ENCODE measurements around the gene ABCB10.

Gene ABCB10

DNA sequence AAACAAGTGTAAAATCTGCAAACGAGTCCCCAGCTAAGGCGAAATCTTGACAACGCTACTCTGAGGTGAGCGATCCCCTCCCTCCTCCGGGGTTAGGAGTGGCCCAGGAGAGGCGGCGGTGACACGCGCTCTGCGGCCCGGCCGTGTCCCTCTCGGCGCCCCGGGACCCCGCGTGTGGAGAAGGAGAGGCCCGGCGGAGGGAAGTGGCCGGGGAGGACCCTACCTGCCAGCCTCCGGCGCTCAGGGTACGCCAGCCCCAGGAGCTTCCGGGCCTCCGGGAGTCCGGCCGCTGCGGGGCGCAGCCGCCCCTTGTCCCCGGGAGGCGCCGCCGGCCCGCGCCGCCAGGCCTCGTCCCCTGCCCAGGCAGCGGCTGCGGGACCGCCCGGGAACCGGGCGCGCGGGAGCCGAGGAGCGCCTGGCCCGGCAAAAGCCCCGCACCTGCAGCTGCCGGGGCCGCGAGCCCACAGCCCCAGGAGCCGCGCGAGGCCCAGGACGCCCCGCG is 543 bp downstream of the ABCB10 start:
- peak overlapping the region; percentile 83 for H3K4me3 ChIP-seq (ENCODE audit: low read depth, low read length)
- peak; percentile 20 for DNase-seq (ENCODE audit: low read depth)
- TF ChIP-seq, protein P1, sequence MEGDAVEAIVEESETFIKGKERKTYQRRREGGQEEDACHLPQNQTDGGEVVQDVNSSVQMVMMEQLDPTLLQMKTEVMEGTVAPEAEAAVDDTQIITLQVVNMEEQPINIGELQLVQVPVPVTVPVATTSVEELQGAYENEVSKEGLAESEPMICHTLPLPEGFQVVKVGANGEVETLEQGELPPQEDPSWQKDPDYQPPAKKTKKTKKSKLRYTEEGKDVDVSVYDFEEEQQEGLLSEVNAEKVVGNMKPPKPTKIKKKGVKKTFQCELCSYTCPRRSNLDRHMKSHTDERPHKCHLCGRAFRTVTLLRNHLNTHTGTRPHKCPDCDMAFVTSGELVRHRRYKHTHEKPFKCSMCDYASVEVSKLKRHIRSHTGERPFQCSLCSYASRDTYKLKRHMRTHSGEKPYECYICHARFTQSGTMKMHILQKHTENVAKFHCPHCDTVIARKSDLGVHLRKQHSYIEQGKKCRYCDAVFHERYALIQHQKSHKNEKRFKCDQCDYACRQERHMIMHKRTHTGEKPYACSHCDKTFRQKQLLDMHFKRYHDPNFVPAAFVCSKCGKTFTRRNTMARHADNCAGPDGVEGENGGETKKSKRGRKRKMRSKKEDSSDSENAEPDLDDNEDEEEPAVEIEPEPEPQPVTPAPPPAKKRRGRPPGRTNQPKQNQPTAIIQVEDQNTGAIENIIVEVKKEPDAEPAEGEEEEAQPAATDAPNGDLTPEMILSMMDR (conservative IDR thresholded peaks at IDR 0.05; ENCODE audit: low read depth, low read length): peak; percentile 2

DNA sequence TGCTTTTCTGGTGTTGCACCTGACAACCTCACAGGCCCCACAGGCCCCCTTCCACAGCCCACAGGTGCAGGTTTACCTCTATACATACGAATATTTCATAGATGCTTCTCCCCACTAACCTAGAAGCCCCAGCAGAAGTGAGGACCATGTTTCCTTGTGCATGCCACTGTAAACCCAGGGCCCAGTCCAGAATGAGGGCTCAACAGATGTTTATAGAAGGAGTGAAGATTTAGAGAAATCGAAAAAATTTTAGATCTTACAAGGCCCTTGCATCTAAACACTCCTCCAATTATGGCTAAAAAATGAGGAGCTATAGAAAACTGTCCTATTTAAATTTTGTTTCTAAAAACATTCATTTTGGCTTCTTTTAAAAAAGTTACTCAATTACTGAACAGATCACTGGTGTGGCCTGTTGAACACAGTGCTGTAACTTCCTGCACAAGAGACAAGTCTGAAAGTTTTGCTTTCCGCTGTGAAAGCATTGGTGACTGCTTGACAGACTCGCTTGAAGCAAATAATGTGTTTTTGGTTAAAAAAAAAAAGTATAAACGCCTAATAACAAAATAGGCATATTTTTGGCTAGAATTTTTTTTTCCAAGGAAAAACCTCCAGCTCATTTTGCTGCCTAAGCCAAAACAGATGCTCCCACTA is 1.2 kb downstream of the ABCB10 start:
- H3K4me3 ChIP-seq (ENCODE audit: low read depth, low read length): peak overlapping the region; percentile 83
- TF ChIP-seq, protein P1 (conservative IDR thresholded peaks at IDR 0.05; ENCODE audit: low read depth, low read length): no peak
- peak; percentile 48 for DNase-seq (ENCODE audit: low read depth)

DNA sequence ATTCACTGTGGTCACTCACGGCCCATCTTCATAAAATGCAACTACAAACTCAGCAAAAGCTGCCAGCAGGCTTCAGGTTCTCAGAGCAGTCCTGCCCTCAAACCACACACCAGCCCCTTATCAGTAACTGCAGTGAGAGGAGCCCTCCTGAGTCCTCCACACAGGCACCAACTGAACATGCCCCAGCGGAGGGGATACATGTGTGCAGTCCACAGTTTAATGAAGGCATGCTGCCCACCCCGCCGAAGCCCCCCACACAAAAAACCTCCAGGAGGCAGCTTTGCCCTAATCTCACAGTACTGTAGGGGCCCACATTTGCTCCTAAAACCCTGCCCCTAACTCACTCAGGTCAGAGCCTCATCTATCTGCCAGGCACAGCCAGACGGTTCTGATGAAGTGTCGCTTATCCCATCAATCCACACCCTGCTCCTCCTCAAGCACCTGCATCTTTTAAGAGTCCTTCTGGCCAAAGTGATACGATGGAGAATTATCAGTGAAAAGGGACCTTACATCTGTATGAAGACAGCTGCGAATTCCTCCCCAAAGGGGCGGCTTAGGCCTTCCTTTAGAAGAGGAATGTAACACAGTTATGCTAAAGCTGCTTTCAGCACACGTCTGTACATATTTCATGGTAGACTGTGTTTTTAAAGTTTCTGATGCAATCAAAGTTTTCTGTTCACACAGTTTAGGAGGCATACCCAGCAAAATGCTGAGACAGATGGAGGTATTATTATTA is 3.5 kb downstream of the ABCB10 start:
- DNase-seq (ENCODE audit: low read depth): peak; percentile 16
- no peak overlapping the region for H3K4me3 ChIP-seq (ENCODE audit: low read depth, low read length)
- TF ChIP-seq, protein P1 (conservative IDR thresholded peaks at IDR 0.05; ENCODE audit: low read depth, low read length): no peak

DNA sequence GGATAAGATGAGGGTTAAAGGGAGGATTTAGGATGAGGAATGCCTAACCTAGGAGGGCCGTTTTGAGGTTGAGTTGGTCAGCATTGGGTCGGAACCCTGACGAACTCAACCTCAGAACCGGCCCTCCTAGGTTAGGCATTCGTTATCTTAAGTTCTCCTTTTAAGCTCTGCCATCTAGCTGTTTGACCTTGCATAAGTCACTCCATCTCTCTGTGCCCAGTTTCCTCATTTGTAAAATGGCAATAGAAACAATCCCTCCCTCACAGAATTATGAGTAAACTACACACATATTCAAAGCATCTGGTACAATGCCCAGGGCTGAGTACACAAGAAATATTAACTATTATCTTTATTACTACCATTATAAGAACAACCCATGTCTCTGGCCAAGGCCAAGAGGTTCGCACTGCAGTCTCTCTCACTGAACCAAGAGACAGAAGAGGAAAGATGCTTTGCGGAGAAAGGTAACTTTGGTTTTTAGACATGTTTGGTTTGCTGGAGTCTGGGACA is 4.8 kb downstream of the ABCB10 start:
- TF ChIP-seq, protein P1 (conservative IDR thresholded peaks at IDR 0.05; ENCODE audit: low read depth, low read length): no peak
- DNase-seq (ENCODE audit: low read depth): no peak
- no peak overlapping the region for H3K4me3 ChIP-seq (ENCODE audit: low read depth, low read length)

DNA sequence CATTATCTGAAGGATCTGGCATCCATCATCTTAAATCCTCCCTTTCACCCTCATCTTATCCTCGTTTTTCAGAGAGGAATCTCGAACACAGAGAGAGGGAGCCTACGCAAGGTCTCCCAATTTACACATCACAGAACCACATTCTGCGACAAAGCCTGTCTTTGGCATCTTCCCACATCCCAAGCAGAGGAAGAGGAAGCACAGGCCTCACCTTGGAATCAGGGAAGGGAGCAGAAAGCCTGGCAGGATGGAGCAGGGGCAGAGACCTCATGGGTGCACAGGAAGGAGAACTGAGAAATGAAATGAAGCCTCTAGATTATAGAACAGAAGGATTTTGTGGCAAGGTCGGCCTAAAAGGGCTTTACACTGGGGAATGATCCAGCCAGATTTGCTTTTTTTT is 5.8 kb downstream of the ABCB10 start:
- TF ChIP-seq, protein P1 (conservative IDR thresholded peaks at IDR 0.05; ENCODE audit: low read depth, low read length): no peak
- DNase-seq (ENCODE audit: low read depth): no peak
- no peak overlapping the region for H3K4me3 ChIP-seq (ENCODE audit: low read depth, low read length)

DNA sequence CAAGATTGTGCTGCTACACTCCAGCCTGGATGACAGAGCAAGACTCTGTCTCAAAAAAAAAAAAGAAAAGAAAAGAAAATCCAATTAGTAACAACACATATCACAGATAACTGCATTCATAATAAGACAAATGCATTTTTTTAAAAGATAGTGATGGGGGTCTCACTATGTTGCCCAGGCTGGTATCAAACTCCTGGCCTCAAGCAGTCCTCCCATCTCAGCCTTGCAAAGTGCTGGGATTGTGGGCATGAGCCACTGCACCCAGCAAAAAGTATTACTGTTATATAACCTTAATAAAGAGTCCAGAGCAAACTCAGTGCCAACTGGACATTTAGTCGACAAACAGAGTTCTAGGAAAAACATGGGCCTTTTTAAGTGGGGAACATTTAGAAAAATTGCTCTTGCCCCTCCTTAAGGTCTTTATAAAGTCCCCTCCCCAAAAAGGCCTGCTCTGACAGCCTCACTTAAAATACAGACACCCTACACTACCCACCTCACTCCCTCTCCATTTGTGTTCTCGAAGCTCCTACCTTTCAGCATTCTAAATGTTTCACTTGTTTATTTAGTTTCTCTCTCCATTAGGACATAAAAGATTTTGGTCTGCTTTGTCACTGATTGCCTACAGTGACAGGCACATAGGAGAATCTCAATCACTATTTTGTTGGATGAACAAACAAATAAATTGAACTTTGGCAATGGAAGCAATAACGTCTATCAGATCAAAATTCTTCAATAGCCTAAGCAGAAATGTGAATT is 7.5 kb downstream of the ABCB10 start:
- DNase-seq (ENCODE audit: low read depth): no peak
- TF ChIP-seq, protein P1 (conservative IDR thresholded peaks at IDR 0.05; ENCODE audit: low read depth, low read length): no peak
- H3K4me3 ChIP-seq (ENCODE audit: low read depth, low read length): no peak overlapping the region

All from choroid plexus epithelial cell (primary cell).